Panc1 (cell line): ENCODE data around the gene ZNF362. TPM values are rescaled to one million over a fixed set of nuclear protein-coding genes. Genes with fewer than 3 reads are reported as not detected.

Source experiments
- ATAC-seq: fragments of 200-7000 bp; cut with Tn5 transposase; 2 replicates; pipeline ENCODE4 v1.9.1; 2020; ENCODE audit warnings: mild to moderate bottlenecking, moderate library complexity
- BruUV-seq: library from RNA; stranded (reverse); fragments of 400-500 nt; replicated peaks from 2 replicates; lab custom pipeline; 2021; lab: Mats Ljungman, UMichigan
- CTCF ChIA-PET: fragments of 300-600 bp; sonication (Branson Sonifier 250); formaldehyde crosslinking; loops from one replicate; lab custom pipeline; 2022; ENCODE audit warnings: antibody characterized with exemption; lab: Charles Lee
- POLR2A ChIA-PET: fragments of 300-600 bp; sonication (Branson Sonifier 250); formaldehyde crosslinking; loops from one replicate; lab custom pipeline; 2022; ENCODE audit warnings: antibody characterized with exemption; lab: Charles Lee
- DNase-seq: peaks from one replicate; pipeline ENCODE4 v3.0.0-alpha.2; 2010; ENCODE audit warnings: low read depth, low spot score
- H3K27ac ChIP-seq: 2 replicates; pipeline ENCODE4 v1.5.1; 2011; ENCODE audit warnings: mild to moderate bottlenecking, low read length, inconsistent platforms
- H3K27me3 ChIP-seq: fragments of 200-500 bp; sonication (Bioruptor generic); 2 replicates; pipeline ENCODE4 v1.6.0; 2014; ENCODE audit warnings: low read length, inconsistent platforms; ENCODE audit not compliant: control insufficient read depth, insufficient read depth
- H3K36me3 ChIP-seq: fragments of 200-500 bp; sonication (Bioruptor generic); 2 replicates; pipeline ENCODE4 v1.5.1; 2014; ENCODE audit warnings: inconsistent platforms, mild to moderate bottlenecking, low read length, moderate library complexity; ENCODE audit not compliant: control insufficient read depth, insufficient read depth
- H3K4me1 ChIP-seq: 2 replicates; pipeline ENCODE4 v1.5.1; 2011; ENCODE audit warnings: inconsistent platforms, mild to moderate bottlenecking, low read length, moderate library complexity; ENCODE audit not compliant: control insufficient read depth, insufficient read depth
- H3K4me3 ChIP-seq, 2 experiments: 2 replicates each; pipeline ENCODE4 v1.5.1; 2011 to 2012; ENCODE audit warnings: low read depth in 2 of 2, low read length in 2 of 2, mild to moderate bottlenecking in 2 of 2, inconsistent platforms in 1 of 2, moderate library complexity in 1 of 2
- H3K9me3 ChIP-seq: fragments of 200-500 bp; sonication (Bioruptor generic); 2 replicates; pipeline ENCODE4 v1.5.1; 2014; ENCODE audit warnings: low read depth, mild to moderate bottlenecking, inconsistent platforms, low read length, moderate library complexity; ENCODE audit not compliant: control insufficient read depth, insufficient read depth
- POLR2AphosphoS5 ChIP-seq: IDR thresholded peaks from 2 replicates; pipeline ENCODE4 v1.6.1; 2012; ENCODE audit warnings: mild to moderate bottlenecking, low read depth, low read length, moderate library complexity
- SIN3A ChIP-seq: IDR thresholded peaks from 2 replicates; pipeline ENCODE4 v1.6.1; 2012; ENCODE audit warnings: low read depth, mild to moderate bottlenecking, low read length, moderate library complexity, borderline replicate concordance; ENCODE audit not compliant: insufficient read depth
- TCF7L2 ChIP-seq: IDR thresholded peaks from 2 replicates; pipeline ENCODE4 v1.6.1; 2011; ENCODE audit warnings: mild to moderate bottlenecking, low read depth, low read length, inconsistent platforms
- in situ Hi-C: cut with HindIII; loops from 2 replicates; pipeline ENCODE4 v1.10.0; 2016; ENCODE audit warnings: low sequenced_read_pairs, low pct_unique_long_range_greater_than_20kb
- intact Hi-C: fragments of 100-400 bp; cut with micrococcal nuclease; formaldehyde crosslinking; loops from one replicate; pipeline ENCODE4 v1.10.0; 2022; ENCODE audit not compliant: unreplicated experiment
- total RNA-seq: library from RNA; stranded (reverse); gene quantifications from one replicate; pipeline ENCODE4 v1.2.1, GENCODE V29; 2021; ENCODE audit not compliant: unreplicated experiment
- TF ChIP-seq, protein P1 (sequence below), 2 experiments: IDR thresholded peaks; 2 replicates each; pipeline ENCODE4 v1.6.1; 2011 to 2012; ENCODE audit warnings: low read depth in 2 of 2, control low read depth in 1 of 2, low read length in 1 of 2, mild to moderate bottlenecking in 1 of 2, moderate library complexity in 1 of 2; ENCODE audit not compliant: insufficient read depth in 1 of 2
- TF ChIP-seq, protein P2 (sequence below): fragments of 450-650 bp; IDR thresholded peaks from 2 replicates; pipeline ENCODE4 v1.5.1; 2017; ENCODE audit warnings: mild to moderate bottlenecking

Gene ZNF362
- total RNA-seq, 1 experiment from 2014 or later = 17.5 TPM

DNA sequence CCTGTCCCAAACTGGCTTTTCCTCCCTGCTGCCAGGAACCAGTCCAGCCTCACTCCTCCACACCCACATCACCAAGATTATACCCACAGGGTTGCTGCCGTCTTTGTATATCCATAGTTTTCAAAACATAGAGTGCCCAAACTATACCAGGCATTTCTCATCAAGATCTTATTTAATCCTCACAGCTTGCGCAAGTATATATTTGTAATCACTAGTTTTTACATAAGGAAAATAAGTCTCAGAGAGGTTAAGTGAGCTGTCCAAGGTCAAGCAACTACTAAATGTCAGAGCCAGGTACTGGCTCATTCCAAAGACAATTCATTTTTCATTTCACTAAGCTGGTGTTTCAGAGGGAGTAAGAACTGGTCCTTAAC, 34.9 kb upstream of the ZNF362 start:
- no peak for TF ChIP-seq POLR2AphosphoS5
- no peak for TF ChIP-seq SIN3A
- TF ChIP-seq TCF7L2 = no peak
- TF ChIP-seq, protein P1, sequence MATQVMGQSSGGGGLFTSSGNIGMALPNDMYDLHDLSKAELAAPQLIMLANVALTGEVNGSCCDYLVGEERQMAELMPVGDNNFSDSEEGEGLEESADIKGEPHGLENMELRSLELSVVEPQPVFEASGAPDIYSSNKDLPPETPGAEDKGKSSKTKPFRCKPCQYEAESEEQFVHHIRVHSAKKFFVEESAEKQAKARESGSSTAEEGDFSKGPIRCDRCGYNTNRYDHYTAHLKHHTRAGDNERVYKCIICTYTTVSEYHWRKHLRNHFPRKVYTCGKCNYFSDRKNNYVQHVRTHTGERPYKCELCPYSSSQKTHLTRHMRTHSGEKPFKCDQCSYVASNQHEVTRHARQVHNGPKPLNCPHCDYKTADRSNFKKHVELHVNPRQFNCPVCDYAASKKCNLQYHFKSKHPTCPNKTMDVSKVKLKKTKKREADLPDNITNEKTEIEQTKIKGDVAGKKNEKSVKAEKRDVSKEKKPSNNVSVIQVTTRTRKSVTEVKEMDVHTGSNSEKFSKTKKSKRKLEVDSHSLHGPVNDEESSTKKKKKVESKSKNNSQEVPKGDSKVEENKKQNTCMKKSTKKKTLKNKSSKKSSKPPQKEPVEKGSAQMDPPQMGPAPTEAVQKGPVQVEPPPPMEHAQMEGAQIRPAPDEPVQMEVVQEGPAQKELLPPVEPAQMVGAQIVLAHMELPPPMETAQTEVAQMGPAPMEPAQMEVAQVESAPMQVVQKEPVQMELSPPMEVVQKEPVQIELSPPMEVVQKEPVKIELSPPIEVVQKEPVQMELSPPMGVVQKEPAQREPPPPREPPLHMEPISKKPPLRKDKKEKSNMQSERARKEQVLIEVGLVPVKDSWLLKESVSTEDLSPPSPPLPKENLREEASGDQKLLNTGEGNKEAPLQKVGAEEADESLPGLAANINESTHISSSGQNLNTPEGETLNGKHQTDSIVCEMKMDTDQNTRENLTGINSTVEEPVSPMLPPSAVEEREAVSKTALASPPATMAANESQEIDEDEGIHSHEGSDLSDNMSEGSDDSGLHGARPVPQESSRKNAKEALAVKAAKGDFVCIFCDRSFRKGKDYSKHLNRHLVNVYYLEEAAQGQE (IDR thresholded peaks at IDR 0.05; ENCODE audit: insufficient read depth in 1 of 2, low read depth in 2 of 2, low read length in 1 of 2) = 0 out of 4 replicates have a peak, but pooled peaks of 1 of the 2 experiments have one; percentile 40
- ChIA-PET POLR2A (no interaction called here), CTCF (no interaction called here)
- ATAC-seq (no peak), DNase-seq (no peak)
- in situ Hi-C loops = no loop called here
- H3K4me1 ChIP-seq = no peaks in the 10 kb centered on the region; the same call in 1 of the 2 replicates
- H3K27ac ChIP-seq = no peak overlapping the region
- H3K9me3 ChIP-seq = peaks cover 14% of the 10 kb centered on the region
- intact Hi-C loops = no loop called here
- no peak overlapping the region for H3K4me3 ChIP-seq
- no peaks in the 10 kb centered on the region for H3K27me3 ChIP-seq
- no TSS peak for BruUV-seq
- no peaks in the 10 kb centered on the region for H3K36me3 ChIP-seq

DNA sequence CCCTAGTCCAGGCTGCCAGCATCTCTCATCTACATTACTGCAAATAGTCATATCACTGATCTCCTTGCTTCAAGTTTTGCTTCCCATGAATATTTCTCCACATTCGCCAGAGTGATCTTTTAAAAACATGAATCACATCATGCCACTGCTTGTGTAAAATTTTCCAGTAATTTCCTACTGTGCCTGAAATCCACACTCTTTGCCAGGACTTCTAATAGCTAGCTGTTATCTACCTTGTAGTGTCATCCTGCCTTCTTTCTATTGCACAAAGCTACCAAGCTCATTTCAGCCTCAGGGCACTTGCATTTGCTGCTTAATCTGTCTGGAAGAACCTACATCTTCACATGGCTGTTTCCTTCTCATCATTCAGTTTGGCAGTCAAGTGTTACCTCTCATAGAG, 33.9 kb upstream of the ZNF362 start:
- intact Hi-C loops (no loop called here), in situ Hi-C loops (no loop called here)
- no peak for ATAC-seq
- no TSS peak for BruUV-seq
- H3K27me3 ChIP-seq = peaks cover 2% of the 10 kb centered on the region; the same call in 1 of the 2 replicates
- DNase-seq = no peak
- no peak overlapping the region for H3K4me3 ChIP-seq
- H3K4me1 ChIP-seq = no peaks in the 10 kb centered on the region; the same call in 1 of the 2 replicates
- H3K36me3 ChIP-seq = no peaks in the 10 kb centered on the region
- ChIA-PET CTCF (no interaction called here), POLR2A (no interaction called here)
- peaks cover 14% of the 10 kb centered on the region for H3K9me3 ChIP-seq
- no peak for TF ChIP-seq TCF7L2
- no peak for TF ChIP-seq SIN3A
- TF ChIP-seq, protein P2, sequence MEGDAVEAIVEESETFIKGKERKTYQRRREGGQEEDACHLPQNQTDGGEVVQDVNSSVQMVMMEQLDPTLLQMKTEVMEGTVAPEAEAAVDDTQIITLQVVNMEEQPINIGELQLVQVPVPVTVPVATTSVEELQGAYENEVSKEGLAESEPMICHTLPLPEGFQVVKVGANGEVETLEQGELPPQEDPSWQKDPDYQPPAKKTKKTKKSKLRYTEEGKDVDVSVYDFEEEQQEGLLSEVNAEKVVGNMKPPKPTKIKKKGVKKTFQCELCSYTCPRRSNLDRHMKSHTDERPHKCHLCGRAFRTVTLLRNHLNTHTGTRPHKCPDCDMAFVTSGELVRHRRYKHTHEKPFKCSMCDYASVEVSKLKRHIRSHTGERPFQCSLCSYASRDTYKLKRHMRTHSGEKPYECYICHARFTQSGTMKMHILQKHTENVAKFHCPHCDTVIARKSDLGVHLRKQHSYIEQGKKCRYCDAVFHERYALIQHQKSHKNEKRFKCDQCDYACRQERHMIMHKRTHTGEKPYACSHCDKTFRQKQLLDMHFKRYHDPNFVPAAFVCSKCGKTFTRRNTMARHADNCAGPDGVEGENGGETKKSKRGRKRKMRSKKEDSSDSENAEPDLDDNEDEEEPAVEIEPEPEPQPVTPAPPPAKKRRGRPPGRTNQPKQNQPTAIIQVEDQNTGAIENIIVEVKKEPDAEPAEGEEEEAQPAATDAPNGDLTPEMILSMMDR = no peak
- TF ChIP-seq, protein P1 (IDR thresholded peaks at IDR 0.05; ENCODE audit: insufficient read depth in 1 of 2, low read depth in 2 of 2, low read length in 1 of 2) = no peak
- TF ChIP-seq POLR2AphosphoS5 = no peak
- H3K27ac ChIP-seq = no peak overlapping the region
